Right atrium auricular region (tissue), 2 donors: ENCODE measurements around the gene RAD51B. TPM values are rescaled to one million over a fixed set of nuclear protein-coding genes. Genes with fewer than 3 reads are reported as not detected.

Experiments
- DNase-seq: peaks from one replicate; pipeline ENCODE4 v3.0.0-alpha.2; 2019; ENCODE audit warnings: low spot score
- H3K27ac ChIP-seq, 2 donors: fragments of 200-600 bp; sonication (generic); 1 replicate in 1 of 2; 2 replicates in 1 of 2; pipeline ENCODE4 v1.5.1; 2016 to 2019
- H3K27me3 ChIP-seq, 2 donors: fragments of 200-600 bp; sonication (generic); one replicate each; pipeline versions ENCODE4 v1.5.1 to v1.6.0; 2017 to 2019
- H3K36me3 ChIP-seq: fragments of 200-600 bp; sonication (generic); one replicate; pipeline ENCODE4 v1.5.1; 2016
- H3K4me1 ChIP-seq, 2 donors: fragments of 200-600 bp; sonication (generic); one replicate each; pipeline versions ENCODE4 v1.5.1 to v1.6.0; 2017 to 2019
- H3K4me3 ChIP-seq, 2 donors: fragments of 200-600 bp; sonication (generic); 1 replicate in 1 of 2; 2 replicates in 1 of 2; pipeline ENCODE4 v1.5.1; 2017 to 2019; ENCODE audit warnings: mild to moderate bottlenecking in 1 of 2, moderate library complexity in 1 of 2
- H3K9me3 ChIP-seq, 2 donors: fragments of 200-600 bp; sonication (generic); one replicate each; pipeline ENCODE4 v1.5.1; 2019
- CTCF ChIP-seq, 2 donors: fragments of 200-600 bp; sonication (generic); IDR thresholded peaks; one replicate each; pipeline ENCODE4 v1.5.1; 2019; ENCODE audit warnings: antibody characterized with exemption in 2 of 2
- total RNA-seq, 2 donors: library from RNA; depleted of rRNA; stranded (reverse); fragments of >200 nt; gene quantifications; one replicate each; pipeline ENCODE4 v1.1.0, GENCODE V29; 2016

Gene RAD51B
- total RNA-seq, 2 donors from 2014 or later, result 1.2 to 1.5 TPM

- no peak overlapping the region for H3K4me3 ChIP-seq
- no peaks in the 10 kb centered on the region for H3K36me3 ChIP-seq
- TF ChIP-seq CTCF (IDR thresholded peaks at IDR 0.05), result no peak
- DNase-seq, result no peak
- no peaks in the 10 kb centered on the region for H3K27me3 ChIP-seq
- peak overlapping the region in 1 of 2 donors; percentile 1 for H3K27ac ChIP-seq
- H3K4me1 ChIP-seq, result peaks cover 0 to 18% of the 10 kb centered on the region in 2 donors
- no peaks in the 10 kb centered on the region for H3K9me3 ChIP-seq
These were observed 388.6 kb downstream of the RAD51B start for GRCh38 chr14:68208218-68208617.

- DNase-seq, result no peak
- no peak overlapping the region for H3K4me3 ChIP-seq
- H3K27me3 ChIP-seq, result no peaks in the 10 kb centered on the region
- H3K9me3 ChIP-seq, result no peaks in the 10 kb centered on the region
- H3K4me1 ChIP-seq, result peaks cover 0 to 18% of the 10 kb centered on the region in 2 donors
- TF ChIP-seq CTCF (IDR thresholded peaks at IDR 0.05), result no peak
- H3K27ac ChIP-seq, result peak overlapping the region in 1 of 2 donors; percentile 1
- no peaks in the 10 kb centered on the region for H3K36me3 ChIP-seq
These were observed 389.2 kb downstream of the RAD51B start for GRCh38 chr14:68208626-68209317.

GRCh38 chr14:68210729-68211299 is 391.2 kb downstream of the RAD51B start:
- Histone ChIP-seq H3K4me1 (peaks cover 0 to 27% of the 10 kb centered on the region in 2 donors), H3K27ac (peak overlapping the region; percentile 35 to 52), H3K27me3 (no peaks in the 10 kb centered on the region), H3K9me3 (no peaks in the 10 kb centered on the region), H3K36me3 (no peaks in the 10 kb centered on the region), H3K4me3 (peak overlapping the region in 1 of 2 donors; percentile 18)
- DNase-seq, result no peak
- no peak for TF ChIP-seq CTCF (IDR thresholded peaks at IDR 0.05)

GRCh38 chr14:68211421-68211820 is 391.8 kb downstream of the RAD51B start:
- Histone ChIP-seq H3K4me3 (no peak overlapping the region), H3K27me3 (no peaks in the 10 kb centered on the region), H3K36me3 (no peaks in the 10 kb centered on the region), H3K9me3 (no peaks in the 10 kb centered on the region), H3K4me1 (peaks cover 0 to 29% of the 10 kb centered on the region in 2 donors), H3K27ac (peak overlapping the region in 1 of 2 donors; percentile 52)
- TF ChIP-seq CTCF (IDR thresholded peaks at IDR 0.05), result no peak
- DNase-seq, result no peak

GRCh38 chr14:68211886-68212285 is 392.3 kb downstream of the RAD51B start:
- Histone ChIP-seq H3K9me3 (no peaks in the 10 kb centered on the region), H3K27ac (no peak overlapping the region), H3K36me3 (no peaks in the 10 kb centered on the region), H3K4me1 (peaks cover 0 to 29% of the 10 kb centered on the region in 2 donors), H3K4me3 (no peak overlapping the region), H3K27me3 (no peaks in the 10 kb centered on the region)
- no peak for TF ChIP-seq CTCF (IDR thresholded peaks at IDR 0.05)
- DNase-seq, result no peak
